OCI-LY7 (cell line): ENCODE results near the gene ARAP1. TPM values are rescaled to one million over a fixed set of nuclear protein-coding genes. Genes with fewer than 3 reads are reported as not detected.

Source experiments
- BruUV-seq: library from RNA; stranded (reverse); fragments of 400-500 nt; replicated peaks from 2 replicates; lab custom pipeline; 2021; lab: Mats Ljungman, UMichigan
- CTCF ChIA-PET: fragments of 300-600 bp; sonication (Branson Sonifier 250); formaldehyde crosslinking; loops from one replicate; lab custom pipeline; 2022; ENCODE audit warnings: antibody characterized with exemption; ENCODE audit not compliant: unreplicated experiment; lab: Charles Lee
- POLR2A ChIA-PET: fragments of 300-600 bp; sonication (Branson Sonifier 250); formaldehyde crosslinking; loops from one replicate; lab custom pipeline; 2022; ENCODE audit warnings: antibody characterized with exemption; lab: Charles Lee
- DNase-seq: peaks from one replicate; pipeline ENCODE4 v3.0.0-alpha.2; 2015; ENCODE audit warnings: low spot score
- H2AFZ ChIP-seq: fragments of 200-600 bp; sonication (generic), shearing (Covaris generic); 2 replicates; pipeline ENCODE4 v1.6.1; 2014; ENCODE audit warnings: mild to moderate bottlenecking, antibody characterized with exemption, low read length, moderate library complexity
- H3K27ac ChIP-seq: fragments of 200-600 bp; sonication (generic); 2 replicates; pipeline ENCODE4 v1.5.1; 2014; ENCODE audit warnings: mixed run types, low read depth, mild to moderate bottlenecking, moderate library complexity, low read length, inconsistent platforms; ENCODE audit not compliant: poor library complexity, severe bottlenecking
- H3K36me3 ChIP-seq: fragments of 200-600 bp; sonication (generic); 2 replicates; pipeline ENCODE4 v1.6.1; 2014; ENCODE audit warnings: mild to moderate bottlenecking, antibody characterized with exemption, low read length, moderate library complexity, mixed read lengths; ENCODE audit not compliant: insufficient read depth
- H3K4me1 ChIP-seq: fragments of 200-600 bp; sonication (generic); 2 replicates; pipeline ENCODE4 v1.5.1; 2014; ENCODE audit warnings: mild to moderate bottlenecking, low read length; ENCODE audit not compliant: insufficient read depth, poor library complexity, severe bottlenecking
- H3K4me2 ChIP-seq: fragments of 200-600 bp; sonication (generic); 2 replicates; pipeline ENCODE4 v1.6.1; 2014; ENCODE audit warnings: mild to moderate bottlenecking, low read length
- H3K4me3 ChIP-seq: fragments of 200-600 bp; sonication (generic); 2 replicates; pipeline ENCODE4 v1.5.1; 2014; ENCODE audit warnings: mild to moderate bottlenecking, low read depth, low read length; ENCODE audit not compliant: poor library complexity, severe bottlenecking
- H3K79me2 ChIP-seq: fragments of 200-600 bp; sonication (generic); 2 replicates; pipeline ENCODE4 v1.6.1; 2016; ENCODE audit warnings: low read depth, mild to moderate bottlenecking, low read length, moderate library complexity, mixed read lengths; ENCODE audit not compliant: insufficient read depth
- H3K9me2 ChIP-seq: fragments of 200-600 bp; sonication (generic); 2 replicates; pipeline ENCODE4 v1.6.1; 2016; ENCODE audit warnings: mild to moderate bottlenecking, low read length, mixed read lengths; ENCODE audit not compliant: insufficient read depth
- H3K9me3 ChIP-seq: fragments of 200-600 bp; sonication (generic); 2 replicates; pipeline ENCODE4 v1.6.1; 2014; ENCODE audit warnings: mild to moderate bottlenecking, mixed run types, low read length, mixed read lengths
- H4K20me1 ChIP-seq: fragments of 200-600 bp; sonication (generic); 2 replicates; pipeline ENCODE4 v1.6.1; 2014; ENCODE audit warnings: mild to moderate bottlenecking, antibody characterized with exemption, low read length, moderate library complexity, mixed read lengths; ENCODE audit not compliant: insufficient read depth
- EZH2phosphoT487 ChIP-seq: fragments of 200-600 bp; sonication (generic); IDR thresholded peaks from 2 replicates; pipeline ENCODE4 v1.6.1; 2018; ENCODE audit warnings: low read depth, borderline replicate concordance, mild to moderate bottlenecking, mixed run types, antibody characterized with exemption, low read length, moderate library complexity, mixed read lengths
- intact Hi-C: fragments of 100-400 bp; cut with micrococcal nuclease; formaldehyde crosslinking; loops from one replicate; pipeline ENCODE4 v1.10.0; 2022; ENCODE audit not compliant: unreplicated experiment
- total RNA-seq, 2 experiments: library from RNA; depleted of rRNA in 1 of 2; stranded (reverse); fragments of >200 nt in 1 of 2; shearing (Covaris generic) in 1 of 2; gene quantifications; 2 replicates each; pipeline ENCODE4 v1.2.3, GENCODE V29; 2014 to 2022
- TF ChIP-seq, protein P1 (sequence below): fragments of 200-600 bp; sonication (generic); conservative IDR thresholded peaks from 2 replicates; pipeline ENCODE4 v1.5.1; 2014; ENCODE audit warnings: mild to moderate bottlenecking, antibody characterized with exemption, low read length, moderate library complexity, mixed read lengths

Gene ARAP1
- total RNA-seq, 2 experiments from 2014 or later, result 65.6 to 106 TPM

GRCh38 chr11:72670041-72670440 lies 82.2 kb downstream of the ARAP1 start:
- CTCF ChIA-PET, result no interaction called here

DNA sequence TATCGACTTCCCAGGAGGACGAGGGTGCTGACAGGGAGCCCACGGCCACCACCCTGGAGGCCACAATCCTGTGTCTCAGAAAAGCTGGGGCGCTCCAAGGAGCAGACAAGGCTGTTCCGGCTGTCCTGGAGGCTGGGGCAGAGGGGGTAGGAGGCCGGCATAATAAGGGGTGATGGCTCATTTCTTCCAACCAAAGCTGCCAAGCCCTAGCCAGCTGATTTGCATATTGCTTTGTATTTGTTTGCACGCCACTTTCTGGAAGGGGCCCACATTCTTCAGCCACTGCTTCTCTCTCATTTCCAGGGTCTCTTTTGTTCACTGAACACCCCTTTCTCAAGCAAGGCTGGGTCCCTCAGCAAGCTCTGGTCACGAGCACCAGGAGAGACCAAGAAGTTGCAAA lies 82.7 kb downstream of the ARAP1 start:
- no peak overlapping the region for H3K27ac ChIP-seq
- CTCF ChIA-PET, result no interaction called here

More at GRCh38 chr11:72670041-72670440, 82.2 kb downstream of the ARAP1 start:
- POLR2A ChIA-PET, result no interaction called here
- H3K79me2 ChIP-seq, result no peaks in the 10 kb centered on the region
- no peak overlapping the region for H3K4me2 ChIP-seq
- DNase-seq, result no peak
- H3K9me2 ChIP-seq, result no peaks in the 10 kb centered on the region
- H3K27ac ChIP-seq, result no peak overlapping the region
- intact Hi-C loops, result no loop called here
- no peak overlapping the region for H3K4me3 ChIP-seq
- H2AFZ ChIP-seq, result no peak overlapping the region
- H3K9me3 ChIP-seq, result peaks cover 8% of the 10 kb centered on the region; the same call in 1 of the 2 replicates
- no TSS peak for BruUV-seq
- H4K20me1 ChIP-seq, result no peaks in the 10 kb centered on the region
- no peak for TF ChIP-seq EZH2phosphoT487
- TF ChIP-seq, protein P1, sequence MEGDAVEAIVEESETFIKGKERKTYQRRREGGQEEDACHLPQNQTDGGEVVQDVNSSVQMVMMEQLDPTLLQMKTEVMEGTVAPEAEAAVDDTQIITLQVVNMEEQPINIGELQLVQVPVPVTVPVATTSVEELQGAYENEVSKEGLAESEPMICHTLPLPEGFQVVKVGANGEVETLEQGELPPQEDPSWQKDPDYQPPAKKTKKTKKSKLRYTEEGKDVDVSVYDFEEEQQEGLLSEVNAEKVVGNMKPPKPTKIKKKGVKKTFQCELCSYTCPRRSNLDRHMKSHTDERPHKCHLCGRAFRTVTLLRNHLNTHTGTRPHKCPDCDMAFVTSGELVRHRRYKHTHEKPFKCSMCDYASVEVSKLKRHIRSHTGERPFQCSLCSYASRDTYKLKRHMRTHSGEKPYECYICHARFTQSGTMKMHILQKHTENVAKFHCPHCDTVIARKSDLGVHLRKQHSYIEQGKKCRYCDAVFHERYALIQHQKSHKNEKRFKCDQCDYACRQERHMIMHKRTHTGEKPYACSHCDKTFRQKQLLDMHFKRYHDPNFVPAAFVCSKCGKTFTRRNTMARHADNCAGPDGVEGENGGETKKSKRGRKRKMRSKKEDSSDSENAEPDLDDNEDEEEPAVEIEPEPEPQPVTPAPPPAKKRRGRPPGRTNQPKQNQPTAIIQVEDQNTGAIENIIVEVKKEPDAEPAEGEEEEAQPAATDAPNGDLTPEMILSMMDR, result no peak
- no peaks in the 10 kb centered on the region for H3K4me1 ChIP-seq
- no peaks in the 10 kb centered on the region for H3K36me3 ChIP-seq

More for the DNA sequence above, 82.7 kb downstream of the ARAP1 start:
- Histone ChIP-seq H3K36me3 (no peaks in the 10 kb centered on the region), H3K9me3 (peaks cover 8% of the 10 kb centered on the region; the same call in 1 of the 2 replicates), H3K4me3 (no peak overlapping the region), H4K20me1 (no peaks in the 10 kb centered on the region), H2AFZ (no peak overlapping the region), H3K4me1 (no peaks in the 10 kb centered on the region), H3K4me2 (no peak overlapping the region), H3K9me2 (no peaks in the 10 kb centered on the region), H3K79me2 (no peaks in the 10 kb centered on the region)
- intact Hi-C loops, result no loop called here
- BruUV-seq, result no TSS peak
- no peak for TF ChIP-seq EZH2phosphoT487
- TF ChIP-seq, protein P1, result no peak
- DNase-seq, result no peak
- POLR2A ChIA-PET, result no interaction called here
